ENCODE data around the gene ROBO2.

Gene ROBO2

DNA sequence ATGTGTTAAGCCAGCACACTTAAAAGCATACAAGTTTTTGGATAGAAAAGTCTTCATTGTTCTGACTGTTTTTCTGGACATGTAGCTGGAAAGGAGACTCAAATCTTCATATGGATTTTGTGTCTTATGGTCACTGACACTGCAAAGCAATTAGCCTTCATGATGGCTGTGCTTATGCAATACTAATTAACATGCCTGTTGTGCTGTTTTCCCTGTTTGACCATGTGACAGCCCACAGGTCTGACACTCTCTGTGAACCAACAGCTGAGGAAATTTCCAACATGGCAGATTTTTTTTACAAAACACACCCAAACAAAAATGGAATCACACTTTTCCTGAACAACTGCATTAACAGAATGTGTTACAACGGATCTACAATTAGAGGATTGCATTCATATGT is 248.4 kb downstream of the ROBO2 start:
- Histone ChIP-seq H3K27me3 (ENCODE audit: insufficient read depth, poor library complexity, severe bottlenecking) (no peaks in the 10 kb centered on the region), H3K27ac (replicated peaks) (no peak overlapping the region), H3K4me3 (replicated peaks; ENCODE audit: insufficient read depth, low read length) (no peak overlapping the region)
- no peak for DNase-seq (ENCODE audit: low read depth in 1 of 2, low spot score in 1 of 2)
- TF ChIP-seq SPI1 (IDR thresholded peaks at IDR 0.05; ENCODE audit: borderline replicate concordance, low read depth) (no peak), POLR2AphosphoS5 (IDR thresholded peaks at IDR 0.05; ENCODE audit: low read depth) (no peak), GABPA (IDR thresholded peaks at IDR 0.05; ENCODE audit: low read depth) (no peak)
- TF ChIP-seq, protein P1, sequence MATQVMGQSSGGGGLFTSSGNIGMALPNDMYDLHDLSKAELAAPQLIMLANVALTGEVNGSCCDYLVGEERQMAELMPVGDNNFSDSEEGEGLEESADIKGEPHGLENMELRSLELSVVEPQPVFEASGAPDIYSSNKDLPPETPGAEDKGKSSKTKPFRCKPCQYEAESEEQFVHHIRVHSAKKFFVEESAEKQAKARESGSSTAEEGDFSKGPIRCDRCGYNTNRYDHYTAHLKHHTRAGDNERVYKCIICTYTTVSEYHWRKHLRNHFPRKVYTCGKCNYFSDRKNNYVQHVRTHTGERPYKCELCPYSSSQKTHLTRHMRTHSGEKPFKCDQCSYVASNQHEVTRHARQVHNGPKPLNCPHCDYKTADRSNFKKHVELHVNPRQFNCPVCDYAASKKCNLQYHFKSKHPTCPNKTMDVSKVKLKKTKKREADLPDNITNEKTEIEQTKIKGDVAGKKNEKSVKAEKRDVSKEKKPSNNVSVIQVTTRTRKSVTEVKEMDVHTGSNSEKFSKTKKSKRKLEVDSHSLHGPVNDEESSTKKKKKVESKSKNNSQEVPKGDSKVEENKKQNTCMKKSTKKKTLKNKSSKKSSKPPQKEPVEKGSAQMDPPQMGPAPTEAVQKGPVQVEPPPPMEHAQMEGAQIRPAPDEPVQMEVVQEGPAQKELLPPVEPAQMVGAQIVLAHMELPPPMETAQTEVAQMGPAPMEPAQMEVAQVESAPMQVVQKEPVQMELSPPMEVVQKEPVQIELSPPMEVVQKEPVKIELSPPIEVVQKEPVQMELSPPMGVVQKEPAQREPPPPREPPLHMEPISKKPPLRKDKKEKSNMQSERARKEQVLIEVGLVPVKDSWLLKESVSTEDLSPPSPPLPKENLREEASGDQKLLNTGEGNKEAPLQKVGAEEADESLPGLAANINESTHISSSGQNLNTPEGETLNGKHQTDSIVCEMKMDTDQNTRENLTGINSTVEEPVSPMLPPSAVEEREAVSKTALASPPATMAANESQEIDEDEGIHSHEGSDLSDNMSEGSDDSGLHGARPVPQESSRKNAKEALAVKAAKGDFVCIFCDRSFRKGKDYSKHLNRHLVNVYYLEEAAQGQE (IDR thresholded peaks at IDR 0.05; ENCODE audit: insufficient replicate concordance, low read depth): no peak
- TF ChIP-seq, protein P2, sequence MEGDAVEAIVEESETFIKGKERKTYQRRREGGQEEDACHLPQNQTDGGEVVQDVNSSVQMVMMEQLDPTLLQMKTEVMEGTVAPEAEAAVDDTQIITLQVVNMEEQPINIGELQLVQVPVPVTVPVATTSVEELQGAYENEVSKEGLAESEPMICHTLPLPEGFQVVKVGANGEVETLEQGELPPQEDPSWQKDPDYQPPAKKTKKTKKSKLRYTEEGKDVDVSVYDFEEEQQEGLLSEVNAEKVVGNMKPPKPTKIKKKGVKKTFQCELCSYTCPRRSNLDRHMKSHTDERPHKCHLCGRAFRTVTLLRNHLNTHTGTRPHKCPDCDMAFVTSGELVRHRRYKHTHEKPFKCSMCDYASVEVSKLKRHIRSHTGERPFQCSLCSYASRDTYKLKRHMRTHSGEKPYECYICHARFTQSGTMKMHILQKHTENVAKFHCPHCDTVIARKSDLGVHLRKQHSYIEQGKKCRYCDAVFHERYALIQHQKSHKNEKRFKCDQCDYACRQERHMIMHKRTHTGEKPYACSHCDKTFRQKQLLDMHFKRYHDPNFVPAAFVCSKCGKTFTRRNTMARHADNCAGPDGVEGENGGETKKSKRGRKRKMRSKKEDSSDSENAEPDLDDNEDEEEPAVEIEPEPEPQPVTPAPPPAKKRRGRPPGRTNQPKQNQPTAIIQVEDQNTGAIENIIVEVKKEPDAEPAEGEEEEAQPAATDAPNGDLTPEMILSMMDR (IDR thresholded peaks at IDR 0.05; ENCODE audit: insufficient read depth, low read length): no peak

DNA sequence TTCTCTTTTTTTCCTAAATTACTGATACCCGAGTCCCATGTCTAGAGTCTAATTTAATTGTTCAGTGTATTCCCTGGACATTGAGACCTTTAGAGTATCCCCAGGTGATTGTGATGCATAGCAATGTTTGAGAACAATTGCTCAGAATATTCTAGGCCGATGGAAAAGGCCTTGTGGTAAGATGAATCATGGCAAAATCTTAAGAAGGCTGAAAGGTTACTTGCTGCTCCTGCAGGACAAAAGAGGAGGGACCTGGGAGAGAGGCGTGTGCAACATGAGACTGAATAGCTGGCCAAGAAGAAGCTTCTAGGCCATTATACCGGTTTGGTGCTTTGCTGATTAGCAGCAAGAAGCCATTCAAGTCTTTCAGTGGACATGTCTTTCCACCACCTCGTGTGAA is 256.6 kb downstream of the ROBO2 start:
- no peak for TF ChIP-seq GABPA (IDR thresholded peaks at IDR 0.05; ENCODE audit: low read depth)
- TF ChIP-seq, protein P2 (IDR thresholded peaks at IDR 0.05; ENCODE audit: insufficient read depth, low read length): no peak
- TF ChIP-seq, protein P1 (IDR thresholded peaks at IDR 0.05; ENCODE audit: insufficient replicate concordance, low read depth): no peak
- TF ChIP-seq POLR2AphosphoS5 (IDR thresholded peaks at IDR 0.05; ENCODE audit: low read depth): no peak
- no peak for TF ChIP-seq SPI1 (IDR thresholded peaks at IDR 0.05; ENCODE audit: borderline replicate concordance, low read depth)
- no peak overlapping the region for H3K4me3 ChIP-seq (replicated peaks; ENCODE audit: insufficient read depth, low read length)
- H3K27me3 ChIP-seq (ENCODE audit: insufficient read depth, poor library complexity, severe bottlenecking): no peaks in the 10 kb centered on the region
- no peak overlapping the region for H3K27ac ChIP-seq (replicated peaks)
- DNase-seq (ENCODE audit: low read depth in 1 of 2, low spot score in 1 of 2): no peak

DNA sequence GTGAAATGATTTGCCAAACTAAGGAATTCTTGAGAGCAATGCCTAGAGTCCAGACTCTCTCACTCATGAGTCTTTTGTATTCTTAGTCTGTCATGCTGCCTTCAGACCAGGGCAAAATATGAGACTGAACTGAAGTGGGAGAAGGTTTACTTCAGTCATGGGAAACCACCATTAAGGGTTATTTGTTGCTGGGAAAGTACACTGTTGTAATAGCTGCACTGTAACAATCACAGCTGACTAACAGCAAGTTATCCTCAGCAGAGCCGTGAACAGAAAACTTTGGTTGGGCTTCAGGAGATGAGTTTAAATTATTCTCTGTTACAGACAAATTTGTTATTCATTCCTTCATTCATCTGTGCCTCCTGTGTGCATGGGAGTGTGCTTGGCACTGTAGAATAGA is 258.5 kb downstream of the ROBO2 start:
- DNase-seq (ENCODE audit: low read depth in 1 of 2, low spot score in 1 of 2): no peak
- Histone ChIP-seq H3K27ac (replicated peaks) (no peak overlapping the region), H3K4me3 (replicated peaks; ENCODE audit: insufficient read depth, low read length) (no peak overlapping the region), H3K27me3 (ENCODE audit: insufficient read depth, poor library complexity, severe bottlenecking) (no peaks in the 10 kb centered on the region)
- TF ChIP-seq POLR2AphosphoS5 (IDR thresholded peaks at IDR 0.05; ENCODE audit: low read depth): no peak
- no peak for TF ChIP-seq SPI1 (IDR thresholded peaks at IDR 0.05; ENCODE audit: borderline replicate concordance, low read depth)
- TF ChIP-seq, protein P2 (IDR thresholded peaks at IDR 0.05; ENCODE audit: insufficient read depth, low read length): no peak
- TF ChIP-seq, protein P1 (IDR thresholded peaks at IDR 0.05; ENCODE audit: insufficient replicate concordance, low read depth): no peak
- no peak for TF ChIP-seq GABPA (IDR thresholded peaks at IDR 0.05; ENCODE audit: low read depth)
